ENCODE results near the gene ST8SIA5.

ST8SIA5 gene

GRCh38 chr18:46623541-46623940 is 133.3 kb downstream of the ST8SIA5 start:
- no peak for DNase-seq

- DNase-seq, result peak; percentile 10
Observed at GRCh38 chr18:46622999-46623398, 133.9 kb downstream of the ST8SIA5 start.

DNA sequence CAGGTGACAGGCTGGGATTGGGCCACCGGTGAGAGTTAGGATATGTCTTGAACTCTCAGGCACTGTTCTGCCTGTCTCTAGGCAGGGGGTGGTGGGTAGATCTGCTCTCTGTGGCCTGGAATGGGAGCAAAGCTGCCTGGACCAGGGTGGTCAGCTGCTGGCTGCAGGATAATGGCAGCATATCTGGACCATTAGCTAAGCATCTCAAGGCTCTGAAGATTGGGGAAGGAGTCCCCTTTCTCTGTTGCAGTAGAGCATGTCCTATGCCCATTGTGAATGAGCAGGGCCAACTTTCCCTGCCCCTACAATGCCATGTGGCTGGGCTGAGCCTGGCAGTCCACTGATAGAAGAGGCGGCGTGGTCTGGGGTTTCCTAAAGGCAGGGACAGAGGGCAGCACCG is 134.4 kb downstream of the ST8SIA5 start:
- DNase-seq, result no peak

DNA sequence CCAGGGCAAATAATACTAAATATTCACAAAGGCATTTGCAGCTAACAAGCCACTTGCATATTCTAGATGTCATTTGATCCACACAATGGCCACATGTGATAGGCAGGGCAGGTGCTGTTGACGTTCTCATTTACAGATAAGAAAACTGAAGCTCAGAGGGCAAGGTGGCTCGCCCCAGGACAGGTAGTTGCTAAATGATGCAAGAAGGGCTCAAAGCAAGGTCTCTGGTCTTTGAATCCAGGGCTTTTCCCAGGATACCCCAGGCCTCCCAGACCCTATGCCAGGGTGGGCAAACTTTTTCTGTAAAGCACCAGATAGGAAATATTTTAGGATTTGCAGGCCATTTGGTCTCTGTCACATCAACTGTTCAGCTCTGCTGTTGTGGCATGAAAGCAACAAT is 135.0 kb downstream of the ST8SIA5 start:
- DNase-seq, result no peak

DNA sequence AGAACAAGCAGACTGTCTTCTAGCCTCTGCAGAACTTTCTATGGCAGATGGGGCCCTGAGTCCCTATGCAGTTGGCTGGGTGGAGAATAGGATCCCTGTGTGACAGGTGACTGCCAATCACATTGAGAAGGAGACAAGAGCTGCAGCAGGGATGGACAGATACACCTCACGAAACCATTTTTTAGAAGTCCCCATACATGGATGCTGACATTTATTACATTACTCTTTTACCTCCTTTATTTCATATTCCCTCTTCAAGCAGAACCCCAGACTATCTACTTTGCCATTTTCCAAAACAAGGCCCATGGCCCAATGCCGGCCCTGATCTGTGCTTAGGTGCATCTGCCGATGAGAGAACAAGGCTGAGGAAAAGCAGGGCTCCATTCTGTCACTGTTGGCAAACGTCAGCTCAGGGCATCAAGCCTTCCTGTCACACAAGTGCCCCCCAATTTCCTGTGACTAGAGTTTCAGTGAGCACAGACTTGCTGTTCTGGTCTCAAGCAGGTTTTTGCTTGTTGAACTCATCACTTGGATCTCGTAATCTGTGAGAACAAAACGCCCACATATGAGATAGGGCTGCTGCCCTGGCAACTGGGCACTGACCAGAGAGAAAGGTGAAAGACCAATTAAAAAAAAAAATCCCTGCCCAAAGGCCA is 135.6 kb downstream of the ST8SIA5 start:
- no peak for DNase-seq

DNA sequence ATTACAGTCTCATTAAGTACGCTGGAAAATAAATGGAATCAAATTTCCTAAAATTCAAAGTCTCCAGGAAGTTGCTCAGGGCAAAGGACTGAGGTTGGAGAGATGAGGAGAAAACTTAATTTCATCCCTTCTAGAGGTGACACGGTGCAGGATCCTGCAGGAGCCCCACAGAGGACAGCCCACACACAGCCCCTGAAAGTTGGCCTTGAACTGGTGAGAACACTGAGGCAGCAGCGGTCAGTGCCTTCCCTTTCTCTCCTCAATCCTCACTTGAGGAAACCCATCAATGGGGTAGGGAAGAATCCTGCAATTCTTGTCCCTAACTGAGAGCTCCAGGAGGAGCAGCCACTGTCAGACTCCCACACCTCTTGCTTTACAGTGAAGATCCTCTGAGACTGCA is 137.3 kb downstream of the ST8SIA5 start:
- DNase-seq, result no peak

Measured in NCI-H524 treated with DMSO at 0.1 percent for 48 hours (cell line).